GM18508 (cell line): Measurements from ENCODE around the gene TEX261.

Source experiments
- ATAC-seq: cut with Tn5 transposase; IDR thresholded peaks from one replicate; pipeline ENCODE4 v1.9.1; 2021; ENCODE audit warnings: moderate number of reproducible peaks; ENCODE audit not compliant: insufficient read depth, unreplicated experiment

TEX261 gene

GRCh38 chr2:70939001-70939838 is 55.5 kb downstream of the TEX261 start:
- ATAC-seq = no peak

- ATAC-seq = no peak
Measured at GRCh38 chr2:70938586-70938950, 56.1 kb downstream of the TEX261 start.

DNA sequence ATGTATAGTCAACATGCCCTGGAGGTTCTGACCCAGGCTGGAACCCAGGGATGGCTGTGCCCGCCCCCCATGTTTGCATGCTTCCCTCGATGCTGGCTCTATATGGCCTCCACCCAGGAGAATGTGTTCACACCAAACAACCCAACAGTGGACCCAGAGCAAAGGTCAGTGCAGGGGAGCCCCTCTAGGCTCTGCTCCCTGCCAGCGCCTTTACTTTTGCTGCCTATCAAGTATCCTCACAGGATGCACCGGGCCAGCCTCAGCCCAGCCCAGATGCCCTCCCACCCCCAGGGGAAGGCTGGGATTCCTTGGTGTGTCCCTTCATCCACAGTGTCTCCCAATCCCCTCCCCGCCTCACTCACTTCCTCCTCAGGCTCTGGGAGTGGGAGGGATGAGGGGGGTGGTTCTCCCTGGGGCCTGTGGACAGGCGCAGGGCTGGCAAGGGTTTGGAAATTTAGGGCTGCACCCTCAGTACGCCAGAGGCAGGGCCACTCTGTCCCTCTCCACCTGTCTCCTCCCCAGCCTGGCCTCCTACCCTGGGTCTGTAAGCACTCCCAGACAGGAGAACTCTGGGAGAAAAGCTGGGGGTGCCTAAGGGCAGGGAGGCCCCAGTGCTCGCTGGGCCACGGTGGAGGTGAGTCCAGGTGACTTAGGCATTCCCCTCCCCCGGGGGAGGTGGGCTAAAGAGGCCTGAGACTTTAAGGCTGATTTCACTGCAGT is 56.6 kb downstream of the TEX261 start:
- ATAC-seq = no peak

- no peak for ATAC-seq
Measured at GRCh38 chr2:70936979-70937811, 57.5 kb downstream of the TEX261 start.

DNA sequence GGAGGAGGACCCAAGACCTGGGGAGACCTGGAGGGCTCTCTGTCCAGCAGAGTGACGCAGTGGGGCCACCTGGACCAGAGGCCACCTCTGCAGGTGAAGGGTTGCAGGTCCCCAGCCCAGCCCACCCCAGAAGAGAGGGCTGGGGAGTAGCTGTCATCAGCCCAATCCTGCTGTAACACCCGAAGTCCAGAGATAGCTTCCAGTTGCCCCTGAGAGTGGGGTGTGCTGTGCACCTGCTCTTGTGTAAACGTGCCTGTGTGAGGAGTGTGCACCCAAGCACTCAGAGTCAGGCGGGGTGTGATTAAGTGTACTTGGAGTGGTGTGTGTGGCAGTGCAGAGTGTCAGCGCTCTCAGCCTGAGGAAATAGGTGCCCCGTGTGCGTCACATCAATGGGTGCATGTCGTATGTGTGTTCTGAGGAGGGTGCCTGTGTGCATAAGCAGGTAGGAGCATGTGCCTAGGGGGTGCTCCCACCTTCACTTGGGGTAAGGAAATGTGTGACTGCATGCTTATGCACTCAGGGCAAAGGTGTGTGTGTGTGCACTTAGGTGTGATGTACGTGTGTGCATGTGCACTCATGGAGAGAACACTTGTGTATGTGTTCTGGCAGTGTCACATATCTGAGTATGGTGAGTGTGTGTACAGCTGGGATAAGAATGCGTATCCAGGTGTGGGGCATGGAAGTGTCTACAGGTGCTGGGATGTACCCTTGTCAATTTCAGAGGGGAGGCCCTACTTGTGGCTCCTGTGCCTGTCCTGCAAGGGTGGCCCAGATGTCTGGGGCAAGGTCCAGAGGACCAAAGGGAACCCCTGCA is 58.3 kb downstream of the TEX261 start:
- no peak for ATAC-seq
